T-cell (primary cell): ENCODE measurements around the gene LAMA3. TPM values are rescaled to one million over a fixed set of nuclear protein-coding genes. Genes with fewer than 3 reads are reported as not detected.
"Not testable (repeated sequence)": the region's sequence is repeated elsewhere in the genome, so short reads cannot be mapped to it uniquely, and the experiment has no call there.

ENCODE experiments used
- ATAC-seq, 4 experiments: fragments of 200-7000 bp in 3 of 4; fragments of 150-1000 bp in 1 of 4; cut with Tn5 transposase; replicated peaks in 1 of 4; 1 replicate in 3 of 4; 2 replicates in 1 of 4; pipeline ENCODE4 v1.10.0; 2021; ENCODE audit warnings: moderate library complexity in 3 of 4, mild to moderate bottlenecking in 2 of 4, moderate number of reproducible peaks in 1 of 4
- CTCF ChIA-PET, 2 donors: fragments of 300-600 bp; sonication (Branson Sonifier 250); formaldehyde crosslinking; loops; one replicate each; lab custom pipeline; 2022; ENCODE audit warnings: antibody characterized with exemption in 2 of 2; lab: Charles Lee
- POLR2A ChIA-PET, 2 donors: fragments of 300-600 bp; sonication (Branson Sonifier 250); formaldehyde crosslinking; loops; one replicate each; lab custom pipeline; 2022; ENCODE audit warnings: antibody characterized with exemption in 2 of 2; lab: Charles Lee
- DNase-seq, 35 experiments: peaks; one replicate each; pipeline versions ENCODE4 v3.0.0 to v3.0.0-alpha.2; 2013 to 2023
- H3K27ac ChIP-seq: one replicate; pipeline ENCODE4 v1.5.1; 2013; ENCODE audit warnings: low read length
- H3K27me3 ChIP-seq, 2 experiments: replicated peaks in 1 of 2; 1 replicate in 1 of 2; 2 replicates in 1 of 2; pipeline versions ENCODE4 v1.6.1 to v1.7.0; 2013; ENCODE audit warnings: low read length in 1 of 2, mixed read lengths in 1 of 2; ENCODE audit not compliant: control insufficient read depth in 2 of 2, insufficient read depth in 2 of 2; ENCODE audit errors: extremely low read depth in 1 of 2
- H3K36me3 ChIP-seq, 2 donors: 1 replicate in 1 of 2; 2 replicates in 1 of 2; pipeline versions ENCODE4 v1.6.1 to v1.7.0; 2013; ENCODE audit warnings: low read length in 1 of 2; ENCODE audit not compliant: control insufficient read depth in 2 of 2, insufficient read depth in 1 of 2; ENCODE audit errors: extremely low read depth in 1 of 2
- H3K4me1 ChIP-seq, 2 experiments: 1 replicate in 1 of 2; 2 replicates in 1 of 2; pipeline versions ENCODE4 v1.6.1 to v1.7.0; 2013; ENCODE audit warnings: low read length in 2 of 2, mixed read lengths in 1 of 2; ENCODE audit not compliant: insufficient read depth in 2 of 2, control insufficient read depth in 1 of 2; ENCODE audit errors: extremely low read depth in 1 of 2
- H3K4me3 ChIP-seq, 2 donors: 1 replicate in 1 of 2; 2 replicates in 1 of 2; pipeline versions ENCODE4 v1.5.1 to v1.7.0; 2013; ENCODE audit warnings: mild to moderate bottlenecking in 2 of 2, low read length in 1 of 2, moderate library complexity in 1 of 2; ENCODE audit not compliant: control insufficient read depth in 1 of 2; ENCODE audit errors: extremely low read depth in 1 of 2
- H3K9me3 ChIP-seq: 2 replicates; pipeline ENCODE4 v1.7.0; 2013
- H3K27ac Mint-ChIP-seq, 2 donors: one replicate each; pipeline ENCODE4 v1.8.0; 2020 to 2021; ENCODE audit warnings: mild to moderate bottlenecking in 2 of 2, mixed read lengths in 2 of 2
- H3K27me3 Mint-ChIP-seq, 2 donors: one replicate each; pipeline ENCODE4 v1.8.0; 2021 to 2022; ENCODE audit warnings: mixed read lengths in 2 of 2
- H3K36me3 Mint-ChIP-seq: one replicate; pipeline ENCODE4 v1.8.0; 2021; ENCODE audit warnings: mixed read lengths
- H3K4me1 Mint-ChIP-seq, 3 donors: one replicate each; pipeline ENCODE4 v1.8.0; 2020 to 2022; ENCODE audit warnings: mixed read lengths in 3 of 3, mild to moderate bottlenecking in 1 of 3
- H3K4me3 Mint-ChIP-seq, 3 donors: one replicate each; pipeline ENCODE4 v1.8.0; 2020 to 2022; ENCODE audit warnings: mild to moderate bottlenecking in 3 of 3, mixed read lengths in 3 of 3, moderate library complexity in 3 of 3
- H3K9me3 Mint-ChIP-seq, 3 donors: one replicate each; pipeline ENCODE4 v1.8.0; 2020 to 2022; ENCODE audit warnings: mixed read lengths in 3 of 3
- WGBS: methylation state at CpG from one replicate; pipeline ENCODE4 v1.1.5; 2013; ENCODE audit warnings: missing lambda C conversion rate; ENCODE audit not compliant: insufficient coverage; 5-methylcytosine and 5-hydroxymethylcytosine counted together
- total RNA-seq, 35 experiments: library from RNA in 6 of 35; stranded (reverse) in 6 of 35; fragments of 120-200 nt in 1 of 35; gene quantifications; one replicate each; pipeline versions ENCODE4 v1.2.1 to v1.2.4 and lab custom pipeline; 2013 to 2026

LAMA3 gene
- total RNA-seq, 5 donors from 2014 or later (not counting 1 experiment from before 2014, with no cell fraction given): 0.20 to 0.44 (median 0.26) TPM; not detected in 2

GRCh38 chr18:23735021-23735464 lies 45.8 kb downstream of the LAMA3 start:
- H3K9me3 ChIP-seq: no peaks in the 10 kb centered on the region
- Mint-ChIP-seq H3K36me3 (no peaks in the 10 kb centered on the region), H3K4me3 (no peak overlapping the region), H3K27ac (no peak overlapping the region), H3K4me1 (peaks cover 28 to 43% (median 28%) of the 10 kb centered on the region in 3 donors), H3K27me3 (peaks cover under 1 to 4% of the 10 kb centered on the region in 2 donors), H3K9me3 (no peaks in the 10 kb centered on the region)
- DNase-seq: no peak
- CTCF ChIA-PET: no interaction called here
- ATAC-seq: no peak
- 28% methylated on average over 2 of the region's 6 CpGs for WGBS
- peaks cover 17 to 20% of the 10 kb centered on the region in 2 experiments for H3K4me1 ChIP-seq
- POLR2A ChIA-PET: no interaction called here
- no peaks in the 10 kb centered on the region for H3K36me3 ChIP-seq
- peaks cover 0 to 21% of the 10 kb centered on the region in 2 experiments for H3K27me3 ChIP-seq
- H3K4me3 ChIP-seq: no peak overlapping the region
- H3K27ac ChIP-seq: no peak overlapping the region

- CTCF ChIA-PET: no interaction called here
- Mint-ChIP-seq H3K4me1 (peaks cover 28 to 43% (median 28%) of the 10 kb centered on the region in 3 donors), H3K9me3 (no peaks in the 10 kb centered on the region), H3K4me3 (peak overlapping the region in 1 of 3 donors; percentile 75), H3K27ac (no peak overlapping the region), H3K27me3 (peaks cover 0 to 16% of the 10 kb centered on the region in 2 donors), H3K36me3 (no peaks in the 10 kb centered on the region)
- peak in 3 of 4 experiments; percentile 35 to 50 (median 50) for ATAC-seq
- Histone ChIP-seq H3K27me3 (peaks cover 0 to 19% of the 10 kb centered on the region in 2 experiments), H3K4me1 (peaks cover 17 to 21% of the 10 kb centered on the region in 2 experiments), H3K4me3 (no peak overlapping the region), H3K36me3 (no peaks in the 10 kb centered on the region), H3K27ac (no peak overlapping the region), H3K9me3 (no peaks in the 10 kb centered on the region)
- DNase-seq: no peak
- 84% methylated on average over 9 of the region's 9 CpGs for WGBS
- POLR2A ChIA-PET: no interaction called here
Observed at GRCh38 chr18:23737578-23737977, 48.3 kb downstream of the LAMA3 start.

- Mint-ChIP-seq H3K36me3 (no peaks in the 10 kb centered on the region), H3K4me3 (peak overlapping the region in 1 of 3 donors; percentile 75), H3K27ac (peak overlapping the region in 1 of 2 donors; percentile 29), H3K9me3 (no peaks in the 10 kb centered on the region), H3K4me1 (peaks cover 28 to 43% (median 28%) of the 10 kb centered on the region in 3 donors), H3K27me3 (peaks cover 0 to 16% of the 10 kb centered on the region in 2 donors)
- ATAC-seq (peak in 2 of 4 experiments; percentile 22 to 36), DNase-seq (no peak)
- POLR2A ChIA-PET: no interaction called here
- H3K27ac ChIP-seq: no peak overlapping the region
- H3K27me3 ChIP-seq: peaks cover 0 to 19% of the 10 kb centered on the region in 2 experiments
- CTCF ChIA-PET: no interaction called here
- peaks cover 17 to 21% of the 10 kb centered on the region in 2 experiments for H3K4me1 ChIP-seq
- H3K4me3 ChIP-seq: peak overlapping the region in 1 of 2 donors; percentile 2
- no peaks in the 10 kb centered on the region for H3K36me3 ChIP-seq
- WGBS: 28% methylated on average over 3 of the region's 5 CpGs
- H3K9me3 ChIP-seq: no peaks in the 10 kb centered on the region
Observed at GRCh38 chr18:23738151-23738550, 48.9 kb downstream of the LAMA3 start.

GRCh38 chr18:23738575-23738974 lies 49.3 kb downstream of the LAMA3 start:
- H3K36me3 Mint-ChIP-seq: no peaks in the 10 kb centered on the region
- H3K9me3 Mint-ChIP-seq: no peaks in the 10 kb centered on the region
- CTCF ChIA-PET: no interaction called here
- ATAC-seq (no peak), DNase-seq (no peak)
- peak overlapping the region in 1 of 3 donors; percentile 75 for H3K4me3 Mint-ChIP-seq
- Histone ChIP-seq H3K4me3 (peak overlapping the region in 1 of 2 donors; percentile 2), H3K9me3 (no peaks in the 10 kb centered on the region), H3K27me3 (peaks cover 0 to 19% of the 10 kb centered on the region in 2 experiments), H3K36me3 (no peaks in the 10 kb centered on the region), H3K4me1 (peaks cover 17 to 21% of the 10 kb centered on the region in 2 experiments), H3K27ac (no peak overlapping the region)
- POLR2A ChIA-PET: no interaction called here
- H3K27ac Mint-ChIP-seq: peak overlapping the region in 1 of 2 donors; percentile 29
- 52% methylated on average over 4 of the region's 5 CpGs for WGBS
- peaks cover 0 to 18% of the 10 kb centered on the region in 2 donors for H3K27me3 Mint-ChIP-seq
- peaks cover 28 to 43% (median 28%) of the 10 kb centered on the region in 3 donors for H3K4me1 Mint-ChIP-seq

GRCh38 chr18:23740105-23740830 lies 51.0 kb downstream of the LAMA3 start:
- DNase-seq (no peak), ATAC-seq (no peak)
- Histone ChIP-seq H3K4me1 (peaks cover 17 to 25% of the 10 kb centered on the region in 2 experiments), H3K9me3 (no peaks in the 10 kb centered on the region), H3K27me3 (peaks cover 0 to 19% of the 10 kb centered on the region in 2 experiments), H3K4me3 (no peak overlapping the region), H3K27ac (no peak overlapping the region), H3K36me3 (no peaks in the 10 kb centered on the region)
- no peak overlapping the region for H3K4me3 Mint-ChIP-seq
- no peak overlapping the region for H3K27ac Mint-ChIP-seq
- no peaks in the 10 kb centered on the region for H3K9me3 Mint-ChIP-seq
- ChIA-PET CTCF (no interaction called here), POLR2A (no interaction called here)
- peaks cover 26 to 40% (median 27%) of the 10 kb centered on the region in 3 donors for H3K4me1 Mint-ChIP-seq
- no peaks in the 10 kb centered on the region for H3K36me3 Mint-ChIP-seq
- peaks cover 0 to 24% of the 10 kb centered on the region in 2 donors for H3K27me3 Mint-ChIP-seq
- WGBS: 20% methylated on average over 1 of the region's 4 CpGs

- ATAC-seq, H3K27ac Mint-ChIP-seq, H3K9me3 ChIP-seq, H3K9me3 Mint-ChIP-seq, H3K36me3 Mint-ChIP-seq, CTCF ChIA-PET, DNase-seq, POLR2A ChIA-PET, H3K4me3 ChIP-seq, H3K4me3 Mint-ChIP-seq, H3K27ac ChIP-seq, H3K36me3 ChIP-seq: not testable (repeated sequence)
- 50% methylated on average over 2 of the region's 6 CpGs for WGBS
- Mint-ChIP-seq H3K4me1 (peaks cover 22 to 31% (median 24%) of the 10 kb centered on the region in 3 donors), H3K27me3 (peaks cover 2 to 26% of the 10 kb centered on the region in 2 donors)
- Histone ChIP-seq H3K4me1 (peaks cover 17 to 25% of the 10 kb centered on the region in 2 experiments), H3K27me3 (peaks cover 0 to 17% of the 10 kb centered on the region in 2 experiments)
Observed at GRCh38 chr18:23741967-23742366, 52.7 kb downstream of the LAMA3 start.
